Sigmoid colon (tissue), 4 donors: ENCODE data around the gene TBCD.

Source experiments
- CTCF ChIP-seq, 4 experiments: fragments of 450-650 bp in 3 of 4; fragments of 200-600 bp in 1 of 4; IDR thresholded peaks; one replicate each; pipeline ENCODE4 v1.5.1; 2016 to 2019; ENCODE audit warnings: antibody characterized with exemption in 4 of 4, mild to moderate bottlenecking in 3 of 4, moderate library complexity in 2 of 4
- EP300 ChIP-seq, 4 donors: sonication (generic); formaldehyde crosslinking; IDR thresholded peaks; one replicate each; pipeline ENCODE4 v1.6.1; 2017; ENCODE audit warnings: antibody characterized with exemption in 4 of 4
- POLR2A ChIP-seq, 2 donors: fragments of 450-650 bp; IDR thresholded peaks; one replicate each; pipeline ENCODE4 v1.6.1; 2016; ENCODE audit warnings: antibody characterized with exemption in 2 of 2, mild to moderate bottlenecking in 2 of 2, moderate library complexity in 2 of 2

- TF ChIP-seq CTCF (IDR thresholded peaks at IDR 0.05) (no peak), EP300 (IDR thresholded peaks at IDR 0.05) (no peak), POLR2A (IDR thresholded peaks at IDR 0.05) (no peak)
Measured at GRCh38 chr17:82957469-82957795, 205.6 kb downstream of the TBCD start.
